HTERT RPE-1 (cell line): ENCODE results near the gene CHST15.

Source experiments
- in situ Hi-C: fragments of 300-500 bp; cut with MboI; formaldehyde crosslinking; loops from 4 replicates; pipeline ENCODE4 v1.14.3; 2020; ENCODE audit warnings: low sequenced_read_pairs

The CHST15 gene

DNA sequence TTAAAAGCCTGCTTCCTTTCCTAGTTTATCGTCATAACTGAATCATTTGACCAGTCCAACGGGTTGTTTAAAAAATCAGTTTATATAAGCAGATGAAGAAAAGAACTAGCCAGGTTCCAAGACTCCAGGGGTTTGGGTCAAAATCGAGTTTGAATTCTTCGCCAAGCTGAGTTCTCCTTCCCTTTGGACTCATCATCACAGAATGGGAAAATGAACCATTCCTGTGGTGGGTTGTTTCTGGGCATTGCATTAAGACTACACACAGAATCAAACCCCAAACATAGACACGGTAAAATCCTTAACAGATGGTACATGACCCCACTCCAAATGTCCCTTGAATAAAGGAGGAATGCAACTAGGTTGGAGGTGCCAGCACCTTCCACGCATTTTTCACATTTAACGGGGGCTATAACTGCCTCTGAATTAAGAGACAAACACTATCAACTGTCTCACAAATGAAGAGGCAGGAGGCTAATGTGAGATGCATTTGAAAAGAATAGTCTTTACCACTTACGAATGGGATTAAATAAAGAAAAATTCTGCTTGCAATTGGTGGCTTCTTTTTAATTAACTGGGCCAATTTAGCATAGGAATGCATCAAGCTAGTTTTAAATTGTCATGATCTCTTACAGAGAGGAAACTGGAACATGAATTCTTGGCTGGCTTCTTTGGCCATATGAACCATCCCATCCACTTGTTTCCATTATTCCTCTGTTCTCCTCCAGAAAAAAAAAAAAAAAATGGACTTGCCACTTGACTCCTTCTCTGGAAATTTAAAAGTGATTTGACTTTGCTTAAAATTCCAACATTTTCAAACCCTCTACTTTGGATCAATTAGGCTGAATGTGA, 61.1 kb downstream of the CHST15 start:
- in situ Hi-C loops, result no loop called here

DNA sequence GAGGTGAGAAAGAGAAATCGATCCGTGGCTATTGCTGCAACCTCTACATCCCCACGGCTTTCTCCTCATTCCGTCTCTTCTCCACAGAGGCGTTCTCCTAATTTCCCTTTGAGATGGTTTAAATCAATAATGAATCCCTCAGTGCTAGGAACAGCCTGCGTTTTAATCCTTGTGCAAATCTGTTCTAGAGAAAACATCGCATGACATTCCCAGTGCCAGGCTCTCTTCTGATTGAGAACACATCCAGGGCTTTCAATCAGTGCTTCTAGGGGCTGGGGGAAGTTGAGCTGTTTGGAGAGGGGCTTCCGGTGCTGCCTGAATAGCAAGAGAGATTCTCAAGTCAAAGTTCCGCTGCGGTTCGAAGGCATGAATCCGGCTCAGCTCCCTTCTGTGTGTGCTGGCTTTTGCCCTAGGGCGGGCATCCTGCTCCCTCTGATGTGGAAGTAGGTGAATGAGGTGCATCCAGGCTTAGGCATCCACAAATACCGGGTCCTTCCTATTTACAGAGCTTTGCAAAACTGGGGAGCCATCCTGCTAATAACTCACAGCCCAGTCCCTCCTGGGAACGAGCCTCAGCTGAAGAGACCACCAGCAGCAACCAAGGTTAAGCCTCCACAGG, 62.8 kb downstream of the CHST15 start:
- in situ Hi-C loops, result no loop called here

- in situ Hi-C loops, result no loop called here
These were observed 63.3 kb downstream of the CHST15 start for GRCh38 chr10:124030061-124030460.

DNA sequence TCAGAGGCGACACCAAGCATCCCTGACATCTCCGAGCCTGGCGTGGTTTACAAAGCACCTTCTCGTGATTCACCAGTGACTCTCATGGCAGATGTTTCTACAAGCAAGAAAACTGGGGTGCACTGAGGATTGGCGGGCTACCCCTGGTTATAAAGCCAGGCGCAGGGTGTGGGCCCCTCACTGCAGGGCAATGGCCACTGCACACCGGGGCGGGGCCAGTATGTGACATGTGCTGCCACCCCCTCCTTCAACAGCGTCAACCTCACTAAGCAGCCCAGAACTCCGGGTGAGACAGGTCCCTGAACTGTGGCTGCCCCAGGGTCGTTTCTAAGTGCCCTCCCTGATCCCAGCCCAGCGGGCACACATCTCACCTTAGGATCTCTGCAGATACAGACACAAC, 63.8 kb downstream of the CHST15 start:
- in situ Hi-C loops, result no loop called here

GRCh38 chr10:124028700-124029480, 64.5 kb downstream of the CHST15 start:
- in situ Hi-C loops, result no loop called here

DNA sequence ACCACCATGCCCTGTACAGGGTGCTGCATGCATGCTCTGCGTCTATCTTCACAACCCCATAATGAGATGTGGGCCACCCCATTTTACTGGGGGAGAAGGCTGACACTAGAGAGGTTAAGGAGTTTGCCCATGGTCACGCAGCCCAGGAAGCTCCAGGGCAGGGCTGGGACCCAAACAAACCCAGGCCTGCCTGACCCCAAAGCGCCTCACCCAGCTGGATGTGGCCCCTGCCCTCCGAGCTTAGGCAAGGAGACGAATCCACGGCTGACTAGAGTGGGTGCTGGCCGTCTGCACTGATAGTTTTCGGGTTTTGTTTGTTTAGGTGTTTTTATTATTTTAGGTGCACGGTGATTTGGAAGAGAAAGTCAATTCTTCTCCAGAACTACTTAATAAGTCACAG, 65.7 kb downstream of the CHST15 start:
- in situ Hi-C loops, result no loop called here

- in situ Hi-C loops, result no loop called here
These were observed 66.3 kb downstream of the CHST15 start for GRCh38 chr10:124027031-124027611.

- in situ Hi-C loops, result no loop called here
These were observed 66.8 kb downstream of the CHST15 start for GRCh38 chr10:124026589-124026939.

DNA sequence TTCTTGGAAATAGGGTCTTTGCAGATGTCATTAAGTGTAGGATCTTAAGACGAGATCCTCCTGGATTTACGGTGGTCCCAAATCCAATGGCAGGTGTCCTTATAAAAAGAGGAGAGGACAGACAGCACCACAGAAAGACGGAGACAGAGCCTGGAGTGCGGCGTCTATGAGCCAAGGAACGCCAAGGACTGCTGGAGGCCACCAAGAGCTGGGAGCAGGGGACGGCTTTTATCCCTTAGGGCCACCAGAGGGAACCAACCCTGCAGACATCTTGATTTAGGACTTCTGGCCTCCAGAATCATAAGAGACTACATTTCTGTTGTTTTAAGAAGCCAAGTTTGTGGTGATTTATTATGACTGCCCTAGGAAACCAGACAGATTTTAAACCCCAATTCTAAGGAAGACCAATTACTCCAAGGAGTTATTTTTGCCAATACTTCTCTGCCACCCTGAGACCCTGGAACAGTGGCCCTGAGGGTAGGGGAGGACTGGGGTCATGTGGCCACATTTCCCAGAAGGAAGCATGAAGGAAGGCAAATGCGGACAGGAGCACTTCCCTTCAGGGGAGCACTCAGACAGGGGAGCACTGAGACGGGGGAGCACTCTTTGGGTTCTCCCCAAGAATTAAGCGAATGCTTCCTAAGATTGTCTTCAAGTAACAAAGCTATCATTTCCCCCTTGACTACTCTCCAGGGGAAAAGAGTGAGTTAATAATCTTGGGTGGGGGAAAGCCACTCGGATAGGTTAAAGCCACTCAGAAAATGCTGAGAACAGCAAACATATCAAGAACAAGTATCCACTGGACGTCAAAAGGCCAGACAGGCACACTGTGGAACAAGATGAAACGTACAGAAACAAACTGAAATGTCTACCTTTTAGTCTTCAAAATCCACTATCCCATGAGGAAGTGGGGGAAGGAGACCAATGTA, 67.5 kb downstream of the CHST15 start:
- in situ Hi-C loops, result no loop called here

GRCh38 chr10:124025152-124025551, 68.2 kb downstream of the CHST15 start:
- in situ Hi-C loops, result no loop called here

DNA sequence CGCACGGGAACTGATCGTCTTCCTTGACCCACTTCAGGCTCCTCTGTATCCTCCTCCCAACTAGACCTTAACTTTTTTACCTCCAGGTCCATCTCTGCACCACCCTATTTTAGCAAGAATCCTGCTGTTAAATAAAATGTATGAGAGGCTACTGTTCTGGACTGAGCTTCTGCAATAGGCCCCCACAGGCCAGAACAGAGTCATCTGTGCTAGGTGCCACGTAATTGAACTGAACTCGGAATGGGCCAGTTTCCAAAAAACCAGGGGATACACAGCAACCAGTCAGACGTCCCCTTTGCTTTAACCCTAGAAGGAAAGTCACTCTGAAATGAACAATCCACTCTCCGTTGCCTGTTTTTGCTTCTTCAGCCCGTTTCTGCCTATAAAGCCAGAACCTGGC, 71.3 kb downstream of the CHST15 start:
- in situ Hi-C loops, result no loop called here

- in situ Hi-C loops, result no loop called here
These were observed 72.2 kb downstream of the CHST15 start for GRCh38 chr10:124020981-124021815.

DNA sequence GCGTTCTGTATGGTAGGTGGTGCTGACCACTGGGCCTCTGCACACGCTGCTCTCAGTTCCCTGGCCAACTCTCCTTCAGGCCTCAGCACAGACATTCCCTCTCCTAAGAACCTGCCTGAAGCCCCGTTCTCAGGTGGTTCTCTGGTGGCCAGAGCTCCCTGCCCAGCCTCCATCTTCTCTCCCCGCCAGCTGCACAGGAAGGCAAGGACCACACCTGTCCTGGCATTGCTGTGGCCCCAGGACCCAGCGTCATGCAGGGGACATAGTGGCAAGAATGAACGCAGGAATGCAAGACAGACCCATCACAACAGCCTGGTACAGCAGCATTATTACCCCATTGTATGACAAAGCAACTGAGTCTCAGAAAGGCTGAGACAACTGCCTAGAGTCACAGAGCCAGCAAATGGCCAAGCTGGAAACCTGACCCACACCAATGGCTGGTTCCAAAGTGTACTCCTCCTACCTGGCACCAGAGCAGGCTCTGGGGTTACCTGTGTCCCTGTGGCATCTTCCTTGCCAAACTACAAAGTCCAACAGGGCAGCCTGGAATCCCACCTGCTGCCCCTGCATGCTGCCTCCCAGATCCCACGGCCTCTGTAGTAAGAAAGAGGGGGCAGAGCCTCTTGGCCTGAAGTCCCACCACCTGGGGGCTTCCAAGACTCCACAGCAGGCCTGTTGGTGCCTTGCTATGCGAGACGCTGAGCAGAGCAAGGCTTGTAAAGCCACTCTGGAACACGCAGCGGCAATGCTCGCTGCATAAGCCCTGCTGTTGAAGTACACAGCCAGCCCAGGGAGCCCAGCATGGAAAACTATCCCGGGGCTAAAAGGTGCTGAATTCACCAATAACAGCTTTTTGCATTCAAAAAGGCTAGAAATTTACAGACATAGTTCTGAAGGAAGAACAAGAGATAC, 73.3 kb downstream of the CHST15 start:
- in situ Hi-C loops, result no loop called here

DNA sequence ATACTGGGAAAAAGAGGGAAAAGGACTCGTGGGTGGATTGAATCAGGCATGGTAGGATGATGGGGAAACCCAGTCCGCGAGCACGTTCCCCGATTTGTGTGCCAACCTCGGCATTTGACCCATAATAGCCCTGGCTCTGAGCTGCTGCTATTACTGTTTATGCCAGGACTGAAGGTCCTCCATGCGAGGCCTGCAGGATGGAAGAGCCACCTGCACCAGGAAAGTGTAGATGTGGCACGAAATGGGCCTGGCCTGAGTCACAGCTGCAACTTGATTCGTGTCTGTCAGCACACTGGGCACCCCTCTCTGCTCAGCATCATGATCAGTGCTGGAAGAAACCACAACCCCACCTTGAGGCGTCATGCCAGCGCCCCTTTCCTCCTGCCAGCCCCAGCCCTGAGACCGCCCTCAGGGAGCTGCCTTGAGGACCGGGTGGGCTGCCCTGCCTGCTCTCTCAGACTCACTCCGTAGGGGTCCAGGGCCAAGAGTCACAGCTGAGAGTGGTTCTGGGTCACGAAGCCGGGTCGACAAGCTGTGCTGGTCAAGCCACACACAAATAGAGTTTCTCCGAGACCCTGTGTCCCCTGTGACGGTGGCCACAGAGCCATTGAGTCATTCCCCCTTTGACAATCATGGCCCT, 74.4 kb downstream of the CHST15 start:
- in situ Hi-C loops, result no loop called here

GRCh38 chr10:124017729-124018128, 75.7 kb downstream of the CHST15 start:
- in situ Hi-C loops, result no loop called here

DNA sequence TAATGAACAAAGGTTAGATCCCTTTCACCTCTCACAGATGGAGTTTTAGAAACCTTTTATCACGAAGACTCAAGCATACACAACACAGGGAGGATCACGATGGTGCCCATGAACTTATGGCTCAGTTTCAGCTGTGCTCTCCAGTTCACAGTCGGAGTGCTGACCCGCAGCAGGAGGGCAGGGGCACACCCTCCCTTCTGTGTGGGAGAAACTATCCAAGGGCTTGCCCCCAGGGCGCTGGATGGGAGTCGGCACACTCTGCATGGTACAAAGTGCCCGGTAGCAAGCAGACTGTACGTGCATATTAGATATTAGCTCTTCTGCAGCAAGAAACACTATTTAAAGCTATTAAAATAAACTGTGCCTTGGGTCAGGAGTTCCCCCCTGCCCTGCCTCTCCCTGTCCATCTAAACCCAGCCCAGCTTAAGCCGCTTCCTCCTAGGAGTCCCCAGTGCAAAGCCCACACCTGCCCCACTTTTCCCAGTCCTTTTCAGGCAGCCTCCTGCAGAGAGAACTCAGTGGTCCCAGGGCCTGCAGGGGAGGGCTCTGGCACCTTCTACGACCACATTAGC, 76.5 kb downstream of the CHST15 start:
- in situ Hi-C loops, result no loop called here

DNA sequence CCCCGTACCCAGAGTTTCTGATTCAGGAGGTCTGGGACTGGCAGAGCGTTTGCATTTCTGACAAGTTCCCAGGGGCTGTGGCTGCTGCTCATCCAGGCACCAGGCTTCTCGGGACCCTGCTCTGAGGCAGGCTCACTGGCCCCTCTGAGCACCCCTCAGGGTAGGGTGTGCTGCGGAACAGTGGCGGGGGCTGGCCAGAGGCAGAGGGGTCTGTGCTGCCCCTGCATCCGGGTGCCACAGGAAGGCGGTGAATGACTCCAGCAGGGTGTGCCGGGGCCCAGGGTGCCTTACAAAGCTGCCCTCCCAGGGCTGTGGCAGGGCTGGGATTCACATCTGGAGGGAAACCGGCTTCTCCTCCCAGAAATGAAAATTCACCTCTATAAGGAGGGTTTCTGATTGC, 77.4 kb downstream of the CHST15 start:
- in situ Hi-C loops, result no loop called here
